Measurements from ENCODE around the gene JPH2. TPM values are rescaled to one million over a fixed set of nuclear protein-coding genes. Genes with fewer than 3 reads are reported as not detected.
"Not testable (repeated sequence)": the region's sequence is repeated elsewhere in the genome, so short reads cannot be mapped to it uniquely, and the experiment has no call there.

JPH2 gene
- polyA plus RNA-seq, 3 donors from 2014 or later: not detected

DNA sequence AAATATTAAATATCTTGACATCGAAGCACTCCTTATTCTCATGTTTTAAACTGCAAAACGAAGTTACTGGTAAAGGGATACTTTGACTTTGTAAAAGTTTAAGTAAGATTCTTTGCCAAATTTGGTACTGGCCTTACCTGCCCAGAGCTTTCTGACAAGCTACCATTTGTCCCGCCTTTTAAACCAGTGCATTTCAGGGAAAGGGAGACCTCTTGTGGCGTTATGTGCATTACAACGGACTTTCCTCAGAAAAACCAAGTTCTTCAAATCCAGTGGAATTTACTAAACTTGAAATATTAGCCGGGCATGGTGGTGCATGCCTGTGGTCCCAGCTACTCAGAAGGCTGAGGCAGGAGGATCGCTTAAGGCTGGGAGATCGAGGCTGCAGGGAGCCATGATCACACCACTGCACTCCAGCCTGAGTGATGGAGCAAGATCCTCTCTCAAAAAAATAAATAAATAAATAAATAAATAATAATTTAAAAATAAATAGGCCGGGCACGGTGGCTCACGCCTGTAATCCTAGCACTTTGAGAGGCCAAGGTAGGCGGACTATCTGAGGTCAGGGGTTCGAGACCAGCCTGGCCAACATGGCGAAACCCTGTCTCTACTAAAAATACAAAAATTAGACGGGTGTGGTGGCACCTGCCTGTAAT lies 3.3 kb upstream of the JPH2 start:
- not testable (repeated sequence) for H3K9me3 Mint-ChIP-seq, H3K4me3 Mint-ChIP-seq, H3K4me1 Mint-ChIP-seq, H3K36me3 Mint-ChIP-seq, H3K27ac Mint-ChIP-seq
- DNase-seq: peak; percentile 23 to 40 (median 29)
- H3K27me3 Mint-ChIP-seq (ENCODE audit: low read depth in 3 of 3): peaks cover 13 to 26% (median 13%) of the 10 kb centered on the region in 3 donors

GRCh38 chr20:44188752-44189151 lies 1.8 kb upstream of the JPH2 start:
- Mint-ChIP-seq H3K27me3 (ENCODE audit: low read depth in 3 of 3) (peaks cover 15 to 26% (median 17%) of the 10 kb centered on the region in 3 donors), H3K9me3 (no peaks in the 10 kb centered on the region), H3K4me3 (no peak overlapping the region), H3K36me3 (peaks cover 0 to 4% (median 0%) of the 10 kb centered on the region in 3 donors), H3K4me1 (peaks cover 0 to 4% of the 10 kb centered on the region in 2 donors), H3K27ac (no peak overlapping the region)
- no peak for DNase-seq

GRCh38 chr20:44187772-44188709 lies 1.1 kb upstream of the JPH2 start:
- Mint-ChIP-seq H3K27me3 (ENCODE audit: low read depth in 3 of 3) (peaks cover 15 to 26% (median 17%) of the 10 kb centered on the region in 3 donors), H3K4me1 (peaks cover 0 to 4% of the 10 kb centered on the region in 2 donors), H3K4me3 (no peak overlapping the region), H3K27ac (no peak overlapping the region), H3K36me3 (peaks cover 0 to 4% (median 0%) of the 10 kb centered on the region in 3 donors), H3K9me3 (no peaks in the 10 kb centered on the region)
- no peak for DNase-seq

GRCh38 chr20:44186674-44187053 lies 324 bp downstream of the JPH2 start:
- Mint-ChIP-seq H3K4me3 (no peak overlapping the region), H3K36me3 (peaks cover 0 to 4% (median 0%) of the 10 kb centered on the region in 3 donors), H3K27me3 (ENCODE audit: low read depth in 3 of 3) (peaks cover 15 to 35% (median 17%) of the 10 kb centered on the region in 3 donors)

GRCh38 chr20:44186201-44186600 lies 787 bp downstream of the JPH2 start:
- Mint-ChIP-seq H3K4me3 (no peak overlapping the region), H3K9me3 (no peaks in the 10 kb centered on the region), H3K27ac (no peak overlapping the region), H3K27me3 (ENCODE audit: low read depth in 3 of 3) (peaks cover 15 to 37% (median 18%) of the 10 kb centered on the region in 3 donors), H3K4me1 (peaks cover 0 to 4% of the 10 kb centered on the region in 2 donors), H3K36me3 (peaks cover 0 to 4% (median 0%) of the 10 kb centered on the region in 3 donors)
- DNase-seq: no peak

More at GRCh38 chr20:44186674-44187053, 324 bp downstream of the JPH2 start:
- H3K9me3 Mint-ChIP-seq: no peaks in the 10 kb centered on the region
- H3K4me1 Mint-ChIP-seq: peaks cover 0 to 4% of the 10 kb centered on the region in 2 donors
- DNase-seq: no peak
- H3K27ac Mint-ChIP-seq: no peak overlapping the region

DNA sequence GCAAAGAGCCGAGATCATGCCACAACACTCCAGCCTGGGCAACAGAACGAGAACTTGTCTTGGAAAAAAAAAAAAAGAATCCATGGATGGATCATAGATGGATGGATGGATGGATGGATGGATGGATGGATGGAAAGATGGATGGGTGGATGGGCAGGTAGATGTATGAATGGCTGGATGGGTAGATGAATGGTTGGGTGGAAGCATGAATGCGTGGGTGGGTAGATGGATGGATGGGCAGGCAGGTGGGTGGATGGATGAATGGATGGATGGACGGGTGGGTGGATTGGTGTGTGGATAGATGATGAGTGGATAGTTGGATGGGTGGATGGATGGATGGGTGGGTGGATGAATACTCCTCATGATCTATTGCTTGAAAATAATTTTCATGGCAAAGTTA lies 1.4 kb downstream of the JPH2 start:
- peaks cover 0 to 4% (median 0%) of the 10 kb centered on the region in 3 donors for H3K36me3 Mint-ChIP-seq
- no peak overlapping the region for H3K4me3 Mint-ChIP-seq
- H3K4me1 Mint-ChIP-seq: peaks cover 0 to 4% of the 10 kb centered on the region in 2 donors
- peaks cover 16 to 34% (median 18%) of the 10 kb centered on the region in 3 donors for H3K27me3 Mint-ChIP-seq (ENCODE audit: low read depth in 3 of 3)
- H3K9me3 Mint-ChIP-seq: no peaks in the 10 kb centered on the region
- H3K27ac Mint-ChIP-seq: no peak overlapping the region
- no peak for DNase-seq

DNA sequence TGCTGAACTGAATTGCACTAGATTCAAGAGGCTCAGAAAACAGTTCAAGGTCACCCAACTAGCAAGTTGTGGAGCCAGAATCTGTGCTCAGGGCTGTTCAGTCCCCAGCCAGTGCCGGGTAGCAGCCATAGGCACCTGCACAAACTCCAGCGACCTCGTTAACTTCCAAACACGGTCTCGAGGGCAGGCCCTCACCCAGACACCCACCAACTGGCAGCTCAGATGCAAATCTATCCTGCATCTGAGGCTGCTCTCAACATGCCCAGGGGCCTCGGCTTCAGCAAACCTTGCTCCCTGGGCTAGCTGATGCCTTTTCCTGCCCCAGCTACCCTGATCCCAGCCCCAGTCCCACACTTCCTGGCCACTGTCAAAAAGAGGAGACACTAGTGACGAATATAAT lies 3.7 kb downstream of the JPH2 start:
- no peak for DNase-seq
- Mint-ChIP-seq H3K4me1 (no peaks in the 10 kb centered on the region), H3K9me3 (no peaks in the 10 kb centered on the region), H3K27ac (no peak overlapping the region), H3K27me3 (ENCODE audit: low read depth in 3 of 3) (peaks cover 14 to 28% (median 20%) of the 10 kb centered on the region in 3 donors), H3K4me3 (no peak overlapping the region), H3K36me3 (peaks cover 0 to 2% (median 0%) of the 10 kb centered on the region in 3 donors)

GRCh38 chr20:44182863-44183262 lies 4.1 kb downstream of the JPH2 start:
- no peak overlapping the region for H3K4me3 Mint-ChIP-seq
- no peaks in the 10 kb centered on the region for H3K4me1 Mint-ChIP-seq
- H3K9me3 Mint-ChIP-seq: no peaks in the 10 kb centered on the region
- H3K36me3 Mint-ChIP-seq: no peaks in the 10 kb centered on the region
- H3K27me3 Mint-ChIP-seq (ENCODE audit: low read depth in 3 of 3): peaks cover 12 to 25% (median 15%) of the 10 kb centered on the region in 3 donors
- no peak overlapping the region for H3K27ac Mint-ChIP-seq
- no peak for DNase-seq

DNA sequence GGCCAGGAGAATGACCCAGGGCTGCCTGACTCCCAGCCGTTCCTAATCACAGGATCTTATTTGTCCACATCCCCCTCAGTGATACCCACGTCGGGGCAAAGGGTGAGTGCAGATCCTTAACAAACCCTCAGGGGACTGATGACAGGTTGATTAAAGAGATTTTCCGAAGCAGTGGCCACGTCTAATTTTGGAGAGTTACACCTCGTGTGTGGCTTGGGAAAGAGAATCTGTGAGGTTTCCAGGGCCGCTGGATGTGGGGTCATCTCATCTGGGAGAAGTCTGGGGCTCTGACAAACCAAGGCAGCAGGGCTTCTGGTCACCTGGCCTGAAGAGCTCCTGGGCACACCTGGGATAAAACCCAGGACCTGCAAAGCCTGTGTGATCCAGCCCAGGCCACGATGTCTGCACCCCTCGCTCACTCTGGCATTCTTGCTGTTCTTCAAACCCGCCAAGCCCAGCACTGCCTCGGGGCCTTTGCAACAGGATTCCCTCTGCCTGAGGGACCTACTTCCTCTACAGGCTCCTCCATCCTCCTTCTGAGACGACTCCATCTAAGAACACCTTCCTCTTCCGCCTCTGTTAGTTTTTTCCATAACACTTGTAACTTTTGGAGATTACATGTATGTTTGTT lies 4.7 kb downstream of the JPH2 start:
- H3K27me3 Mint-ChIP-seq (ENCODE audit: low read depth in 3 of 3): peaks cover 11 to 22% (median 13%) of the 10 kb centered on the region in 3 donors
- H3K4me3 Mint-ChIP-seq: no peak overlapping the region
- no peaks in the 10 kb centered on the region for H3K9me3 Mint-ChIP-seq
- no peaks in the 10 kb centered on the region for H3K36me3 Mint-ChIP-seq
- no peaks in the 10 kb centered on the region for H3K4me1 Mint-ChIP-seq
- H3K27ac Mint-ChIP-seq: no peak overlapping the region
- no peak for DNase-seq

DNA sequence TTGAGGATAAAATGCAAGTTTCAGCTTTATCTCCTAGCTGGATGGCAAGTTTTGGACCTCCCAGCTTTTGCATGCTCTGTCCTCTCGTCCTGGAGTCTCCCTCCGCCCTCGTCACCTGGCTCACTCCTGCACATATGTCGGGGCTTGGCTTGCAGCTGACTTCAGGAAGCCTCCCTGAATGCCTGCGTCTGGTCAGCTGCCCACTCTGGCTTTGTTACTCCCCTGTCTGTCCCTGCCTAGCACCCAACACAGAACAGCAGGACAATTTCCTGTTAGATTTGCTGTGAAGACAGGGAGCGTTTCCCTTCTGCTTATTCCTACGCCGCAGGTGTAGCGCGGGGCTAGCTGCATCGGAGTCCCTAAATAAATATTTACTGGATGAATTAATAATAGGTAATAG lies 5.4 kb downstream of the JPH2 start:
- H3K36me3 Mint-ChIP-seq: no peaks in the 10 kb centered on the region
- H3K27me3 Mint-ChIP-seq (ENCODE audit: low read depth in 3 of 3): peaks cover 11 to 22% (median 13%) of the 10 kb centered on the region in 3 donors
- no peak for DNase-seq
- no peaks in the 10 kb centered on the region for H3K9me3 Mint-ChIP-seq
- no peak overlapping the region for H3K4me3 Mint-ChIP-seq
- H3K4me1 Mint-ChIP-seq: no peaks in the 10 kb centered on the region
- no peak overlapping the region for H3K27ac Mint-ChIP-seq

DNA sequence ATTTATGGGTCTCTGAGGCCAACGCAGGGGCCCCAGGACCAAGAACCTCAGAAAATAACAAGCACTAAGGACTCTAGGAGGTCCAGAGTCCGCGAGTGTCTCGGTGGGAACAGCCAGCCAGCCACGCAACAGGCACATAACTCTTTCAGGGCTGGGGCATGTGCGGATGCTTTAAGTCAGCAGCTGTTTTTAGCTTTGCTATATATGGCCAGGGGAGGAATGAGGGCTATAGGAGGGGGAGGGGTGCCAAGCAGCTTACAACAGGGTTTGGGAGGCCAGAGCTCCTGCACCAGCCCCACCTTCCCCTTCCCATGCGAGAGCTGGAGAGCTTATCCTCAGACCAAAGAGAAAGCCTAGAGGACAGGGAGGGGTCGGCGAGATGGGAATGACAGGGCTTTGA lies 6.2 kb downstream of the JPH2 start:
- Mint-ChIP-seq H3K4me1 (no peaks in the 10 kb centered on the region), H3K4me3 (no peak overlapping the region)

DNA sequence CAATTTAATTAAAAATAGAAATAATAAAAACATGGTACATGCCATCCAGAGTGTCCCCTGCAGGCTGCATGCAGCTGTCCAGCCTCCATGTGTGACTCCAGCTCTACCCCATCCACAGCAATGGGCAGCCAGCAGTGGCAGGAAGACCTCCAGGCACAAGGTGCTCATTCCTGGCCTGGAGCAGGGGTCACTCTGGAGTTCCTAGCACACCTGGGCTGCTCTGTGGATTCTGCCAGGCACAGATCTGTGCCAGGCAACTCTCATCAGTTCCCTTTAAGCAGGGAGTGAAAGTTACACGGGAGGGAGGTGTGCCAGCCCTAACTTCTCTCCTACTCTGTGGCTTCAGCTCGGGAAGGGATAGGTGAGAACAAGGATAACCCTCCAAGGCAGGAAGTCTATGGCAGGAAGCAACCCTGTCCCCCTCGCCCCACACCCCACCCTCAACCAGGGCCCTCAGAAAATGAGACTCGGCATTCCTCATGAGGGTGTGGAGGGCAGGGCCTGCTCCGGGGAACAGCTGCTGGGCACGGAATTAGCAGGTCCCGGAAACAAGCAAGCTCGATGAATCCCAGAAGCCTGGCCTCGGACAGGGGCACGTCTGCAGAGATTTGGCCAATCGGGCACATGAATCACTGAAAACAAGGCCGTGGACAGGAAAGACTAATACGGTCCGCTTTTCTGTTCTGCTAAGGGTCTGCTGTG lies 10.0 kb downstream of the JPH2 start:
- no peak for DNase-seq
- H3K27me3 Mint-ChIP-seq (ENCODE audit: low read depth in 3 of 3): peaks cover 5 to 15% (median 9%) of the 10 kb centered on the region in 3 donors
- H3K4me1 Mint-ChIP-seq: no peaks in the 10 kb centered on the region
- H3K36me3 Mint-ChIP-seq: no peaks in the 10 kb centered on the region
- H3K4me3 Mint-ChIP-seq: no peak overlapping the region
- no peak overlapping the region for H3K27ac Mint-ChIP-seq
- no peaks in the 10 kb centered on the region for H3K9me3 Mint-ChIP-seq

More for the DNA sequence above, 6.2 kb downstream of the JPH2 start:
- H3K36me3 Mint-ChIP-seq: no peaks in the 10 kb centered on the region
- no peak overlapping the region for H3K27ac Mint-ChIP-seq
- no peaks in the 10 kb centered on the region for H3K9me3 Mint-ChIP-seq
- no peak for DNase-seq
- peaks cover 9 to 18% (median 10%) of the 10 kb centered on the region in 3 donors for H3K27me3 Mint-ChIP-seq (ENCODE audit: low read depth in 3 of 3)

DNA sequence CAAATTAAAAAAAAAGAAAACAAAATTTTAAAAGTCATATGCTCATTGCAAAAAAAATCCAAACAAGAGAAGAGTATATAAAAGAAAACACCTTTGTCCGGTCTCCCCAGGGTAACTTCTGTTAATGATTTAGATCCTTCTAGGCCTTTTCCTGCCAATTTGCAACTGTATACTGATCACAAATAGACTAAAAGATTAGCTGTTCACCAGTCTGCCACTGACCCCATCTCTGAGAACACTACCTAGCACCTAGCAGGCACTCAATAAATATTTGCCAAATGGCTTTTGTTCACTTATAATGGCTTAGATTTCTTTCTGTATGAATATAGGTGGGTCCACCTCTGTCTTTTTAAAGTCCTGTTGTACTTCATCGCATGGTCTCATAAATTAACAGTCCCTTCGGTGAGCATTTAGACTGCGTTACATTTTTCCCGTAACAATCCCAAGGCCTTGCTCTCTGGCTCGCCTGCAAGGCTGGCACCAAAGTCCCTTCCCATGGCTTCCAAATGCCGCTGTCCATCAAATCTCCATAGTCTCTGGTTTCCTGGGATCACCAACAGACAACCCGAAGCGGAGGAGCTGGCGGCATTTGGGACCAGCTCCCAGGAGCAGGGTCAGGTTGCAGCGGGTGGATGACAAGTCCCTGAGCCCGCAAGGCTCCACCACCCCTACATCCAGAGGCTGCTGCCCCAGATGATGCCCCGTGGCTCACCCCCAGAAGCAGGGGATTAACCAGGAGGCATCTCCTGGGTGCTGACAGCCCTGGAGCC lies 11.8 kb downstream of the JPH2 start:
- Mint-ChIP-seq H3K27ac (no peak overlapping the region), H3K9me3 (no peaks in the 10 kb centered on the region), H3K36me3 (no peaks in the 10 kb centered on the region), H3K4me1 (no peaks in the 10 kb centered on the region), H3K27me3 (ENCODE audit: low read depth in 3 of 3) (peaks cover 10 to 13% (median 12%) of the 10 kb centered on the region in 3 donors), H3K4me3 (no peak overlapping the region)
- no peak for DNase-seq

Measured in immature natural killer cell (primary cell).